ENCODE measurements around the gene DNAJC22.

- TF ChIP-seq CTCF (IDR thresholded peaks at IDR 0.05) (no peak), EZH2 (IDR thresholded peaks at IDR 0.05; ENCODE audit: borderline replicate concordance, insufficient read depth, low read depth, low read length, poor library complexity, severe bottlenecking) (no peak)
Measured at GRCh38 chr12:49400304-49400703, 53.6 kb downstream of the DNAJC22 start.

Data from B cell (primary cell).